GM23338 (cell line): ENCODE measurements around the gene ARFGEF2. TPM values are rescaled to one million over a fixed set of nuclear protein-coding genes. Genes with fewer than 3 reads are reported as not detected.

ENCODE experiments used
- ATAC-seq: fragments of 200-7000 bp; cut with Tn5 transposase; 3 replicates; pipeline ENCODE4 v1.9.1; 2020
- DNase-seq: peaks from one replicate; pipeline ENCODE4 v3.0.0-alpha.2; 2015; ENCODE audit warnings: low spot score
- H2AFZ ChIP-seq: fragments of 200-600 bp; sonication (generic); 2 replicates; pipeline ENCODE4 v1.8.0; 2016; ENCODE audit warnings: antibody characterized with exemption, mild to moderate bottlenecking, moderate library complexity
- H3F3A ChIP-seq: fragments of 200-600 bp; sonication (generic); replicated peaks from 2 replicates; pipeline ENCODE4 v1.8.0; 2017; ENCODE audit warnings: antibody characterized with exemption, mixed run types, low read depth
- H3K27ac ChIP-seq: fragments of 200-600 bp; sonication (generic); 2 replicates; pipeline ENCODE4 v1.6.1; 2016; ENCODE audit warnings: low read depth
- H3K27me3 ChIP-seq: fragments of 200-600 bp; sonication (generic); 2 replicates; pipeline ENCODE4 v1.8.0; 2016; ENCODE audit warnings: mild to moderate bottlenecking, mixed run types, moderate library complexity; ENCODE audit not compliant: insufficient read depth
- H3K36me3 ChIP-seq: fragments of 200-600 bp; sonication (generic); 2 replicates; pipeline ENCODE4 v1.8.0; 2016; ENCODE audit warnings: mild to moderate bottlenecking; ENCODE audit not compliant: insufficient read depth
- H3K4me1 ChIP-seq: fragments of 200-600 bp; sonication (generic); 2 replicates; pipeline ENCODE4 v1.8.0; 2016; ENCODE audit warnings: mild to moderate bottlenecking, moderate library complexity; ENCODE audit not compliant: insufficient read depth
- H3K4me2 ChIP-seq: fragments of 200-600 bp; sonication (generic); 2 replicates; pipeline ENCODE4 v1.7.1; 2017; ENCODE audit warnings: mixed run types
- H3K4me3 ChIP-seq: fragments of 200-600 bp; sonication (generic); 2 replicates; pipeline ENCODE4 v1.6.1; 2016; ENCODE audit warnings: mixed run types
- H3K79me2 ChIP-seq: fragments of 200-600 bp; sonication (generic); replicated peaks from 2 replicates; pipeline ENCODE4 v1.8.0; 2017; ENCODE audit warnings: mild to moderate bottlenecking; ENCODE audit not compliant: insufficient read depth
- H3K9me2 ChIP-seq: fragments of 200-600 bp; sonication (generic); 2 replicates; pipeline ENCODE4 v1.8.0; 2017; ENCODE audit not compliant: insufficient read depth
- H4K20me1 ChIP-seq: fragments of 200-600 bp; sonication (generic); replicated peaks from 2 replicates; pipeline ENCODE4 v1.8.0; 2017; ENCODE audit warnings: mild to moderate bottlenecking; ENCODE audit not compliant: insufficient read depth
- H3K27ac Mint-ChIP-seq: 2 replicates; pipeline ENCODE4 v1.8.0; 2020; ENCODE audit warnings: inconsistent platforms, mild to moderate bottlenecking, moderate library complexity, mixed read lengths
- H3K27me3 Mint-ChIP-seq: 3 replicates; pipeline ENCODE4 v1.8.0; 2022; ENCODE audit warnings: low read depth, mild to moderate bottlenecking, moderate library complexity, mixed read lengths, inconsistent platforms; ENCODE audit not compliant: insufficient read depth, poor library complexity
- H3K36me3 Mint-ChIP-seq: 3 replicates; pipeline ENCODE4 v1.8.0; 2021; ENCODE audit warnings: low read depth, mild to moderate bottlenecking, inconsistent platforms, moderate library complexity, mixed read lengths
- H3K4me1 Mint-ChIP-seq: 3 replicates; pipeline ENCODE4 v1.8.0; 2020; ENCODE audit warnings: mild to moderate bottlenecking, inconsistent platforms, mixed read lengths
- H3K4me3 Mint-ChIP-seq: 3 replicates; pipeline ENCODE4 v1.8.0; 2021; ENCODE audit warnings: moderate library complexity, mild to moderate bottlenecking, inconsistent platforms, mixed read lengths
- H3K9me3 Mint-ChIP-seq: 3 replicates; pipeline ENCODE4 v1.8.0; 2020; ENCODE audit warnings: moderate library complexity, mild to moderate bottlenecking, inconsistent platforms, mixed read lengths
- CREB1 ChIP-seq: fragments of 250-450 bp; sonication (Bioruptor Pico); IDR thresholded peaks from 2 replicates; pipeline ENCODE4 v1.5.0; 2020; ENCODE audit warnings: low read depth, mild to moderate bottlenecking, moderate library complexity
- ETS1 ChIP-seq: IDR thresholded peaks from 2 replicates; pipeline ENCODE4 v1.6.1; 2016; ENCODE audit warnings: antibody characterized with exemption
- EZH2 ChIP-seq: fragments of 200-600 bp; sonication (generic); IDR thresholded peaks from one replicate; pipeline ENCODE4 v1.8.0; 2017; ENCODE audit warnings: antibody characterized with exemption, mild to moderate bottlenecking, low read depth; ENCODE audit not compliant: unreplicated experiment
- EZH2phosphoT487 ChIP-seq: fragments of 200-600 bp; sonication (generic); IDR thresholded peaks from one replicate; pipeline ENCODE4 v1.8.1; 2018; ENCODE audit warnings: antibody characterized with exemption; ENCODE audit not compliant: unreplicated experiment
- JUNB ChIP-seq: IDR thresholded peaks from one replicate; pipeline ENCODE4 v1.6.1; 2016; ENCODE audit warnings: antibody characterized with exemption; ENCODE audit not compliant: unreplicated experiment
- NANOG ChIP-seq: IDR thresholded peaks from 2 replicates; pipeline ENCODE4 v1.6.1; 2016; ENCODE audit warnings: antibody characterized with exemption, borderline replicate concordance
- POLR2AphosphoS5 ChIP-seq: IDR thresholded peaks from 2 replicates; pipeline ENCODE4 v1.6.1; 2016; ENCODE audit warnings: antibody characterized with exemption, low read depth
- REST ChIP-seq: IDR thresholded peaks from one replicate; pipeline ENCODE4 v1.6.1; 2018; ENCODE audit warnings: antibody characterized with exemption; ENCODE audit not compliant: unreplicated experiment
- STAT1 ChIP-seq: IDR thresholded peaks from one replicate; pipeline ENCODE4 v1.6.1; 2016; ENCODE audit warnings: antibody characterized with exemption; ENCODE audit not compliant: unreplicated experiment
- ZNF114 ChIP-seq: fragments of 250-450 bp; sonication (Bioruptor Pico); IDR thresholded peaks from 2 replicates; pipeline ENCODE4 v1.5.0; 2020; ENCODE audit warnings: mild to moderate bottlenecking, moderate library complexity
- ZNF331 ChIP-seq: fragments of 250-450 bp; sonication (Bioruptor Pico); IDR thresholded peaks from 2 replicates; pipeline ENCODE4 v1.5.0; 2020; ENCODE audit warnings: low read depth, mild to moderate bottlenecking, moderate library complexity
- ZNF462 ChIP-seq: fragments of 250-450 bp; sonication (Bioruptor Pico); IDR thresholded peaks from 2 replicates; pipeline ENCODE4 v1.5.0; 2020; ENCODE audit warnings: mild to moderate bottlenecking, moderate library complexity
- polyA plus RNA-seq: library from polyadenylated mRNA; unstranded; fragments of >200 nt; fragmentation: Nextera tagmentation; extraction: Ambion mirVana; gene quantifications from 2 replicates; pipeline ENCODE4 v1.2.1, GENCODE V29; 2016
- total RNA-seq: library from RNA; depleted of rRNA; stranded (reverse); fragments of >200 nt; shearing (Covaris generic); gene quantifications from 2 replicates; pipeline ENCODE4 v1.2.3, GENCODE V29; 2014
- TF ChIP-seq, protein P1 (sequence below), 2 experiments: fragments of 200-600 bp in 1 of 2; sonication (generic) in 1 of 2; conservative IDR thresholded peaks; 2 replicates each; pipeline versions ENCODE4 v1.5.1 to v1.6.1; 2016 to 2017; ENCODE audit warnings: antibody characterized with exemption in 2 of 2, low read depth in 2 of 2, mild to moderate bottlenecking in 2 of 2, moderate library complexity in 1 of 2

ARFGEF2 gene
- total and polyA plus RNA-seq, 2 experiments from 2014 or later = 7.2 to 25.5 TPM

DNA sequence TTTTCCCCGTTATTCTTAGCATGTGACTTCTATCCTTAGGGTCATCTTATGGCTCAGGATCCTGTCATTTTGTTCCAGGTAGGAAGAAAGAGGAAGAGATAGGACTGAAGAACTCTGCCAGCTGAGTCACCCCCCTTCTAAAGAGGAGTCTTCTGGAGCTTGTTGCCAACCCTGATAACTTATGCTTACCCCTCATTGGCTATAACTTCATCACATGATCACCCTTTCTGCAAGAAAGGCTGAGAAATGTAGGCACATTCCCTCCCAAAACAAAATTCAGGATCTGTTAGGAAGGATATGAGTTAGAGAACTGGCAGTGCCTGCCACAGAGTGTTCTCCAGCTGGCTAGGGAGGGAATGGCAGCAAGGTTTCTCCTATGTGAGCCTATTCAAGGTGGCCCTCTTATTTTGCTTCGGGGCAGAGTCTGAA lies 35.6 kb downstream of the ARFGEF2 start:
- Histone ChIP-seq H3K79me2 (no peaks in the 10 kb centered on the region), H3K4me1 (no peaks in the 10 kb centered on the region), H3K27ac (no peak overlapping the region), H3K9me2 (no peaks in the 10 kb centered on the region), H4K20me1 (no peaks in the 10 kb centered on the region), H3K27me3 (no peaks in the 10 kb centered on the region), H3K36me3 (peaks cover 4% of the 10 kb centered on the region; the same call in 1 of the 2 replicates), H3K4me2 (no peak overlapping the region), H2AFZ (no peak overlapping the region), H3F3A (no peaks in the 10 kb centered on the region), H3K4me3 (no peak overlapping the region)
- Mint-ChIP-seq H3K36me3 (peaks cover 33% of the 10 kb centered on the region), H3K27ac (no peak overlapping the region), H3K9me3 (no peaks in the 10 kb centered on the region), H3K27me3 (no peaks in the 10 kb centered on the region), H3K4me3 (no peak overlapping the region), H3K4me1 (no peaks in the 10 kb centered on the region)
- DNase-seq (no peak), ATAC-seq (no peak)
- TF ChIP-seq EZH2phosphoT487 (no peak), ZNF331 (CRISPR knock-in tag) (no peak), REST (no peak), ZNF114 (CRISPR knock-in tag) (no peak), NANOG (no peak), ETS1 (no peak), EZH2 (no peak), STAT1 (no peak), POLR2AphosphoS5 (no peak), ZNF462 (CRISPR knock-in tag) (no peak), JUNB (no peak), CREB1 (CRISPR knock-in tag) (no peak)
- TF ChIP-seq, protein P1, sequence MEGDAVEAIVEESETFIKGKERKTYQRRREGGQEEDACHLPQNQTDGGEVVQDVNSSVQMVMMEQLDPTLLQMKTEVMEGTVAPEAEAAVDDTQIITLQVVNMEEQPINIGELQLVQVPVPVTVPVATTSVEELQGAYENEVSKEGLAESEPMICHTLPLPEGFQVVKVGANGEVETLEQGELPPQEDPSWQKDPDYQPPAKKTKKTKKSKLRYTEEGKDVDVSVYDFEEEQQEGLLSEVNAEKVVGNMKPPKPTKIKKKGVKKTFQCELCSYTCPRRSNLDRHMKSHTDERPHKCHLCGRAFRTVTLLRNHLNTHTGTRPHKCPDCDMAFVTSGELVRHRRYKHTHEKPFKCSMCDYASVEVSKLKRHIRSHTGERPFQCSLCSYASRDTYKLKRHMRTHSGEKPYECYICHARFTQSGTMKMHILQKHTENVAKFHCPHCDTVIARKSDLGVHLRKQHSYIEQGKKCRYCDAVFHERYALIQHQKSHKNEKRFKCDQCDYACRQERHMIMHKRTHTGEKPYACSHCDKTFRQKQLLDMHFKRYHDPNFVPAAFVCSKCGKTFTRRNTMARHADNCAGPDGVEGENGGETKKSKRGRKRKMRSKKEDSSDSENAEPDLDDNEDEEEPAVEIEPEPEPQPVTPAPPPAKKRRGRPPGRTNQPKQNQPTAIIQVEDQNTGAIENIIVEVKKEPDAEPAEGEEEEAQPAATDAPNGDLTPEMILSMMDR (conservative IDR thresholded peaks at IDR 0.05; ENCODE audit: low read depth in 2 of 2) = no peak
